AG04450 (cell line): ENCODE measurements around the gene ISL1. TPM values are rescaled to one million over a fixed set of nuclear protein-coding genes. Genes with fewer than 3 reads are reported as not detected.

Experiments used
- CTCF ChIA-PET: fragments of 300-600, 350-600 bp; formaldehyde crosslinking; extraction: SDS; loops from one replicate; lab custom pipeline; 2022; ENCODE audit warnings: antibody characterized with exemption, inconsistent platforms; lab: Charles Lee
- POLR2A ChIA-PET: fragments of 350-600 bp; formaldehyde crosslinking; extraction: SDS; loops from one replicate; lab custom pipeline; 2021; ENCODE audit warnings: antibody characterized with exemption, inconsistent platforms; lab: Yijun Ruan, JAX
- DNase-seq: peaks from one replicate; pipeline ENCODE4 v3.0.0-alpha.2; 2011; ENCODE audit warnings: low read depth, low spot score
- H3K27ac ChIP-seq: one replicate; pipeline ENCODE4 v1.5.1; 2012; ENCODE audit warnings: low read depth, low read length, control low read depth
- H3K27me3 ChIP-seq: one replicate; pipeline ENCODE4 v1.6.0; 2012; ENCODE audit warnings: low read length; ENCODE audit not compliant: control insufficient read depth, insufficient read depth
- H3K4me3 ChIP-seq: 2 replicates; pipeline ENCODE4 v1.5.1; 2011; ENCODE audit warnings: mild to moderate bottlenecking, low read depth, low read length, control low read depth
- H3K9me3 ChIP-seq: 2 replicates; pipeline ENCODE4 v1.5.1; 2012; ENCODE audit warnings: low read length; ENCODE audit not compliant: control insufficient read depth, insufficient read depth
- CTCF ChIP-seq: IDR thresholded peaks from 2 replicates; pipeline ENCODE4 v1.5.1; 2011; ENCODE audit warnings: low read depth, low read length, control low read depth, inconsistent platforms
- polyA plus RNA-seq: library from polyadenylated mRNA; depleted of rRNA; stranded (reverse); fragments of >200 nt; gene quantifications from 2 replicates; pipeline ENCODE4 v1.2.3, GENCODE V29; 2011

ISL1 gene
- polyA plus RNA-seq, 1 experiment: not detected

GRCh38 chr5:51378061-51378409 is 5.2 kb upstream of the ISL1 start:
- H3K4me3 ChIP-seq: no peak overlapping the region
- no peak for TF ChIP-seq CTCF
- POLR2A ChIA-PET: no interaction called here
- peaks cover 1% of the 10 kb centered on the region; the same call in 1 of the 2 replicates for H3K9me3 ChIP-seq
- no peak for DNase-seq
- CTCF ChIA-PET: no interaction called here
- no peak overlapping the region for H3K27ac ChIP-seq
- peaks cover 34% of the 10 kb centered on the region for H3K27me3 ChIP-seq

- H3K27ac ChIP-seq: no peak overlapping the region
- peaks cover 5% of the 10 kb centered on the region; the same call in 1 of the 2 replicates for H3K9me3 ChIP-seq
- no peak for TF ChIP-seq CTCF
- CTCF ChIA-PET: no interaction called here
- H3K27me3 ChIP-seq: peaks cover 39% of the 10 kb centered on the region
- DNase-seq: no peak
- POLR2A ChIA-PET: no interaction called here
- H3K4me3 ChIP-seq: no peak overlapping the region
These were observed 4.6 kb upstream of the ISL1 start for GRCh38 chr5:51378448-51379330.

- ChIA-PET CTCF (no interaction called here), POLR2A (no interaction called here)
- no peak for TF ChIP-seq CTCF
- DNase-seq: no peak
- H3K9me3 ChIP-seq: peaks cover 5% of the 10 kb centered on the region; the same call in 1 of the 2 replicates
- H3K4me3 ChIP-seq: no peak overlapping the region
- no peak overlapping the region for H3K27ac ChIP-seq
- H3K27me3 ChIP-seq: peaks cover 45% of the 10 kb centered on the region
These were observed 3.9 kb upstream of the ISL1 start for GRCh38 chr5:51379331-51379700.

GRCh38 chr5:51380603-51381207 is 2.5 kb upstream of the ISL1 start:
- peak; percentile 51 for TF ChIP-seq CTCF
- CTCF ChIA-PET: interaction anchor here (1.3 to 1.5 kb wide), 2 partner anchors 19 to 976 kb away, joined by 3 to 4 read pairs; no protein-coding TSS in a partner anchor
- Histone ChIP-seq H3K27me3 (peaks cover 47% of the 10 kb centered on the region), H3K4me3 (no peak overlapping the region), H3K9me3 (peaks cover 5% of the 10 kb centered on the region; the same call in 1 of the 2 replicates), H3K27ac (no peak overlapping the region)
- POLR2A ChIA-PET: no interaction called here
- no peak for DNase-seq
